PC-9 (cell line): ENCODE data around the gene EBLN2.

Source experiments
- EZH2 ChIP-seq: fragments of 200-600 bp; sonication (generic); IDR thresholded peaks from 2 replicates; pipeline ENCODE4 v1.8.0; 2017; ENCODE audit warnings: antibody characterized with exemption, low read depth
- TF ChIP-seq, protein P1 (sequence below): fragments of 200-600 bp; sonication (generic); conservative IDR thresholded peaks from 2 replicates; pipeline ENCODE4 v1.6.1; 2017; ENCODE audit warnings: mixed run types, antibody characterized with exemption, mild to moderate bottlenecking, moderate library complexity

DNA sequence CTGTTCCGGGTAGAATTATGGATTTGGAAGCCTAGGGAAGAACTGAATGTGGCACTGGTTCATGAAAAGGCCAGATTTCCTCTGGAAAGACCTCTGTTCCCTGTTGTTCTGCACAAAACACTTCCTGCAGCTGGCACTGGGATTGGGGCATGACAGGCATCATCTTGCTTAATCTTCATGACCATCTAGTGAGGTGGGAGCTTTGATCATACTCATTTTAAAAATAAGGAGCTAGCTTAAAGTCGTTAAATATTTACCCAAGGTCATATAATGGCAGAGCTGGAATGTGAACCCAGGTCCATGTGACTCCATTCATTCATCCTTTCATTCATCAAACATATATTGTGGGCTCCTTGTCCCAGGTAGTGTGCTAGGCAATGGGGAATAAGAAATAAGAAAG is 40.4 kb downstream of the EBLN2 start:
- TF ChIP-seq, protein P1, sequence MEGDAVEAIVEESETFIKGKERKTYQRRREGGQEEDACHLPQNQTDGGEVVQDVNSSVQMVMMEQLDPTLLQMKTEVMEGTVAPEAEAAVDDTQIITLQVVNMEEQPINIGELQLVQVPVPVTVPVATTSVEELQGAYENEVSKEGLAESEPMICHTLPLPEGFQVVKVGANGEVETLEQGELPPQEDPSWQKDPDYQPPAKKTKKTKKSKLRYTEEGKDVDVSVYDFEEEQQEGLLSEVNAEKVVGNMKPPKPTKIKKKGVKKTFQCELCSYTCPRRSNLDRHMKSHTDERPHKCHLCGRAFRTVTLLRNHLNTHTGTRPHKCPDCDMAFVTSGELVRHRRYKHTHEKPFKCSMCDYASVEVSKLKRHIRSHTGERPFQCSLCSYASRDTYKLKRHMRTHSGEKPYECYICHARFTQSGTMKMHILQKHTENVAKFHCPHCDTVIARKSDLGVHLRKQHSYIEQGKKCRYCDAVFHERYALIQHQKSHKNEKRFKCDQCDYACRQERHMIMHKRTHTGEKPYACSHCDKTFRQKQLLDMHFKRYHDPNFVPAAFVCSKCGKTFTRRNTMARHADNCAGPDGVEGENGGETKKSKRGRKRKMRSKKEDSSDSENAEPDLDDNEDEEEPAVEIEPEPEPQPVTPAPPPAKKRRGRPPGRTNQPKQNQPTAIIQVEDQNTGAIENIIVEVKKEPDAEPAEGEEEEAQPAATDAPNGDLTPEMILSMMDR, result no peak
- no peak for TF ChIP-seq EZH2
